Epidermal melanocyte (primary cell): ENCODE data around the gene CXCR3.

ENCODE experiments used
- DNase-seq: peaks from one replicate; pipeline ENCODE4 v3.0.0; 2011; ENCODE audit warnings: low spot score; ENCODE audit not compliant: insufficient read length

CXCR3 gene

DNA sequence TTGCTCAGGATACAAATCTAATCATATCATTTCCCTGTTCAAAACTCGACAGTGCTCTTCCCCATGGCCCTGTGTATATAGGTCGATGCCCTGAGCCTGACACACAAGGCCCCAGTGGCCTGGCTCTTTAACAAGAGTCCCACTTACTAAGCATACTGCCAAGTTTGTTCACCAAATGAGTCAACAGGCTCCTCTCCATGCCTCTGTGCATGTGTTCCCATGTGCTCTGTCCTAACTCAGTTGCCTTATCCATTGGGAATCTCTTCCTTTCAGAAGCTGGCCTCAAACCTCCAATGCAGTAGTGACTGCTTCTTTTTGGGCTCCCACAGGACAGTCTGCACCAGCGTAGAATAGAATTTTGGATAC, 18.9 kb upstream of the CXCR3 start:
- DNase-seq = no peak

GRCh38 chrX:71636438-71637252, 18.3 kb upstream of the CXCR3 start:
- no peak for DNase-seq

GRCh38 chrX:71634366-71634765, 16.1 kb upstream of the CXCR3 start:
- no peak for DNase-seq

- no peak for DNase-seq
Observed at GRCh38 chrX:71632923-71633657, 14.8 kb upstream of the CXCR3 start.

GRCh38 chrX:71629467-71629866, 11.2 kb upstream of the CXCR3 start:
- no peak for DNase-seq

GRCh38 chrX:71627588-71628404, 9.5 kb upstream of the CXCR3 start:
- no peak for DNase-seq

DNA sequence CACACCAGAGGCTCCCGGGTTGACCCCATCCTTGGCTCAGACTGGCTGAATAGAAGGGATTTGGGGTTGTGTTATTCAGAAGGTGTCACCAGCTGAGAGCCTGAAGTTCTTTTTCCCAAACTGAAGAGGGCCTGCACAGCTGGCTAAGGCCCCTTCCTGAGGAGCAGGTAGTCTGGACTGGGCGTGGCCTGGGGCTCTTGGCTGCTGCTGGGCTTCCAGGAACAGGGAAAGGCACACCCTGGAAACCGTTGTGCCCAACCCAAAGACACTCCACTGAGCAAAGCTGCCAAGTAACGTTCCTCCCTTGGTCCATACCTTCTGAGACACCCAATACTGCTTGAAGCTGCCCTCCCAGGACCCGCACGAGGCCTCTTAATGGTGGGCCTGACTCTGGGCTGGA, 8.3 kb upstream of the CXCR3 start:
- no peak for DNase-seq

DNA sequence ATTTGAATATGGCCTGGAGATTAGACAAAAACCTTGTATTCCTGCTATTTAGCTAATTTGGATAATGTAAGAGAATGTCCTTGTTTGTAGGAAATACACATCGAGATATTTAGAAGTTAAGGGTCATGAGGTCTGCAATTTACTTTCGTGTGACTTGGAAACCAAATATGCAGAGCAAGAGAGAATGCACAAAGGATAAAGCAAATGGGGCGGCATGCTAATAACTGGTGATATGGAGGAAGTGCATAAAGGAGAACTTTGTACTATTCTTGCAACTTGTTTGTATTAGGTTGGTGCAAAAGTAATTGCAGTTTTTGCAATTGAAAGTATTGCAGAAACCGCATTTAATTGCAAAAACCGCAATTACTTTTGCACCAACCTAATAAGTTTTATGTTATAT, 7.2 kb upstream of the CXCR3 start:
- no peak for DNase-seq

DNA sequence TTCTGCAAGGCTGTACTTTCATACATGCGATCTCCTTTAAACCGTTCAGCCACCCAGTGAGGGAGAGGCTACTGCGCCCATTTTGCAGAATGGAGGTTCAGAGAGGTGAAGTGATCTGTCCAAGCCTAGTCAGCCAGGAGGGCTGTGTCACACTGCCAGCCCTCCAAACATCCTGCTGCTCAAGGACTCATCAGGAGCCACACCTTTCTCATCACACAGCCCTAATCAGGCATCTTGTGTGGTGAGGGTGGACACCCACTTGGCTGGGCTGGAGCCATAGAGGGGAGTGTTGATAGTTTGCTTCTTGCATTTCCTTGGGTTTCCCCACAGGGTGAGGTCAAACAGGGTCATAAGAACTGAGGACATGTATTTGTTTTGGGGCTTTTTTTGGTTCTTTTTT, 5.4 kb upstream of the CXCR3 start:
- no peak for DNase-seq

DNA sequence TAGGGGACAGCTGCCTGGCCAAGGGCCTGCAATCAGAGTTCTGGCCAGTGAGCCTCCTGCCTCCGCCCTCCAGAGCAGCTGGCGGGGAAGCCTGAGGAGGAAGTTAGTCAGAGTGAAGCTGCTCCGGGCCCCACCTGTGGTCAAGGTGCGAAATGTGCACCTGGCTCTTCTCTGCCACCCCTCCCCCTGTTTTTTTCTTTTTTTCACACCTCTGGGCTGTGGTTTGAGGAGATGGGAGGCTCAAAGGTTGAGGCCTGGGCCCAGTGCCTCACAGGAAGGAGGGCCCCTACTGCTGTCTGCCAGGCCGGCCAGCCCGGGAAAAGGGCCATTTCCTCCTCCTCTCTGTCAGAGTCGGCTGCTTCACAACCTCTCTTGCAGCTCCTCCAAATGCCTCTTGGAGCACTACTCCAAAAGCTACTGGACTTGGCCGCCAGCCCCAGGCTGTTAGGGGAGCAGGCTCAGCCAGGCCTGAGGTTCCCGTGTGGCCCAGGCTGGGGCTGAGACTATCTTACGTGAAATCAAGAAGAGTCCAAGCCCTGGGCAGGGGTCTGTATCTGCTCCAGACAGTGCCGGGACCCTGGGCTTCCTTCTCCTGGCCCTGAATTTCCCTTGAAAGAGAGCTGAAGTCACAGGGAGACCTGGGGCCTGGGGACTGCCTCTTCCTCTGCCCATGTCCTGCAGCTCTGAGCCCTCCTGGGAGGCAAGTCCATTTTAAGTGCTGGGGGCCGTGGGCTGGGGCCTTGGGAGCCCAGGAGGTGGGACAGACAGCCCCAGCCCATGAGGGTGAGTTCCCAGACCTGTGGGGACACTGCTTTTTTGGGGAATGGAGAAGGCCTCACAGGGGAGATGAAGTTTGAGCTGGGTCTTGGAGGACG, 4.5 kb upstream of the CXCR3 start:
- DNase-seq = peak; percentile 27

DNA sequence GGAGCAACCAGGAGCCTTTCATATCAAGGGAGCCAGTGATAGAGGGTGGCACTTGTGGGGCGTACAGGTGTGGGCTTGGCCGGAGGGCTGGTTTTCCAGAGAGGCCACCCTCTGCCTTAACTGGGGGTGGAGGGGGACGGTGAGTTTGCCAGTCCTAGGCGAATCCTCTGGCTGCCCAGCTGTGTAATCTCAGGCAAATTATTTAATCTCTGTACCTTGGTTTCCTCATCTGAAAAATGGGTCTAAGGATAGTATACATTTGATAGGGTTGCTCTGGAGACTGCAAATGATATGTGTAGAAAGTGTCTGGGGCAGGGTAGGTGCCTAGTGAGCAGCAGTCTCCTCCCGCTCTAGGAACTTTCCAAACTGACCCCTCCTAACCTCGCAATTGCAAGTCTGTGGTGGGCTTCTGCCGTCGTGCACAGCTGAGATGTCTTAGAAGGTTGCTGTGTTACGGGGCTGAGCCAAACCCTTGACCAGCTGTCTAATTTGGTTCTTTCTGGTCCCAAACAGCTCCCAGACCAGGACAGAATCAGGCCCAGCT, 3.8 kb upstream of the CXCR3 start:
- DNase-seq = no peak

DNA sequence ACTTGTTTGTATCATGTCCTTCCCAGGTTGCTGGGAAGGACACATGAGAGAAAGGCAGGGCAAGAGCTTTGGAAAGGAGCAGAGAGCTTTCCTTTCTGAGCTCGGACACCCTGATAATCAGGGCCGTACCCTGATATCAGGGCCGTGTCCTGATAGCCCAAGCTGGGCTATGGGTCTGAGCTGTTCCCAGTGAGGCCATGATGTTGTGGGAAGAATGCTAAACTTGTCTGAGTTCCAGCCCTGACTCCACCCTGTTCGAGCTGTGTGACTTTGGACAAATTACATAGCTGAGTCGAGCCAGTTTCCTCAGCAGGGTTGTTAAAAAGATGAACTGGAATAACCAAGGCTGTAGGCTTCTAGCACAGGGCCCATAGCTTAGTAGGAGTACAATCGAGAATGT, 3.3 kb upstream of the CXCR3 start:
- DNase-seq = no peak

GRCh38 chrX:71619986-71620385, 1.7 kb upstream of the CXCR3 start:
- DNase-seq = no peak

GRCh38 chrX:71619193-71619592, 882 bp upstream of the CXCR3 start:
- no peak for DNase-seq

GRCh38 chrX:71618787-71619186, 476 bp upstream of the CXCR3 start:
- no peak for DNase-seq

- DNase-seq = no peak
Observed at GRCh38 chrX:71617742-71618141, 569 bp downstream of the CXCR3 start.

GRCh38 chrX:71616672-71617529, 1.4 kb downstream of the CXCR3 start:
- no peak for DNase-seq

DNA sequence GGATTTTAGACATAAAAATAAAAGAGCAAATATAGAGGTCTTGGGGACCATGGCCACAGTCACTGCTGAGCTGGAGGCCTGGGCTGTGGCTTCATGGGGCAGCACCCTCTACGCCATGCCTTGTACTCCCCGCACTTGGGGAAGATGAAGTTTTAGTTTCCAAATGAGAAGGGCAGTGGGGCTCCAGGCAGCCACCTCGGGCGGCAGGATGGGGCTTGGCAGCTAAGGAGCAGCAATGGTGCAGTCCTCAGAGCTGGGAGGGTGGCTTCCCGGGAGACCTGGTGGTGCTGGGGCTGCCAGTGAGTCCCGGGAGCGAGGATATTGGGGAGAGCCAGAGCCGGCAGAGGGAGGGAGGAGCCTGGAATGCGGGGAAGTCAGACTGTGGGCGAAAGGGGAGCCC, 2.4 kb downstream of the CXCR3 start:
- DNase-seq = no peak

DNA sequence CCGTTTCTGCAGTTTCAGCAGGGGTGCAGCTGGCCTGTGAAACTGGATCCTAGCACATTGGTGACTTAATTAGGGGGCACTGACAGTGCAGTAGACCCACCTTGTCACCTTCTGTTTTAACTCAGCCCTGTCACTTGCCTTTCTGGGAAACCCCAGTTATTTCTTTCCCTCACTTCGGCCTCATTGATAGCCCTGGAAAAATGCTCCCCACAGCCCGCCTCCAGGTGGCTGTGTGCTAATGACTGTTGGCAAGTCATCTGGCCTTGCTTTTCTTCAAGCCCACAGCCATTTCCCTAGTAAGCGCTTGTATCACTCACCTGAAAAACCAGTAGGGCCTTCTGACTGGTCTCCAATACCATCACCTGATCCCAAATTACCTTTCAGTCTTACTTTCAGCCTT, 3.3 kb downstream of the CXCR3 start:
- DNase-seq = no peak

DNA sequence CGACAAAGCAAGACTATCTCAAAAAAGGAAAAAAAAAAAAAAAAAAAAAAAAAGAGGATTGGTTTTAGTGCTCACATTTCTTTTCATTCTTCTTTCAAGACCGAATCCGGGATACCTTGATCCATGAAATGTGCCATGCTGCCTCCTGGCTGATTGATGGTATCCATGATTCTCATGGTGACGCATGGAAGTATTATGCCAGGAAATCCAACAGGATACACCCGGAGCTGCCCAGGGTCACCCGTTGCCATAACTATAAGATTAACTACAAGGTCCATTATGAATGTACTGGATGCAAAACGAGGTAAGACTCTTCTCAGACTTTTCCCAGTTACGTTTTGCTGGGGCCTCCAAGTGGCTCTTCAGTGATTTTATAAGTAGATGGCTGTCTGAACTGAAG, 6.1 kb downstream of the CXCR3 start:
- no peak for DNase-seq
